ENCODE data around the gene ATG9B. TPM values are rescaled to one million over a fixed set of nuclear protein-coding genes. Genes with fewer than 3 reads are reported as not detected.
"Not testable (repeated sequence)": the region's sequence is repeated elsewhere in the genome, so short reads cannot be mapped to it uniquely, and the experiment has no call there.

The ATG9B gene
- total and polyA plus RNA-seq, 2 donors (not counting 1 experiment from before 2014, with no cell fraction given), result under 0.01 to 0.03 TPM

GRCh38 chr7:151043959-151044358 is 19.7 kb upstream of the ATG9B start:
- Histone ChIP-seq H3K9ac (ENCODE audit: insufficient read depth, low read length) (no peak overlapping the region), H3K9me3 (ENCODE audit: control insufficient read depth, insufficient read depth, low read depth, low read length) (no peaks in the 10 kb centered on the region), H3K27me3 (ENCODE audit: control insufficient read depth, insufficient read depth, low read length) (no peaks in the 10 kb centered on the region), H3K4me3 (replicated peaks in 1 of 4; ENCODE audit: control extremely low read depth in 1 of 4, insufficient read depth in 1 of 4, low read depth in 3 of 4, low read length in 4 of 4) (no peak overlapping the region), H2AFZ (ENCODE audit: low read length) (no peak overlapping the region), H3K27ac (ENCODE audit: insufficient read depth, low read length) (no peak overlapping the region), H3K4me1 (ENCODE audit: control insufficient read depth, extremely low read depth, insufficient read depth, low read length) (peaks cover 14% of the 10 kb centered on the region), H3K4me2 (ENCODE audit: extremely low read depth, insufficient read depth, low read length) (no peak overlapping the region), H3K36me3 (ENCODE audit: control insufficient read depth, insufficient read depth, low read length) (peaks cover 3% of the 10 kb centered on the region), H4K20me1 (ENCODE audit: control insufficient read depth, extremely low read depth, insufficient read depth, low read length) (no peaks in the 10 kb centered on the region), H3K79me2 (ENCODE audit: control insufficient read depth, insufficient read depth, low read length) (no peaks in the 10 kb centered on the region)
- TF ChIP-seq CTCF (conservative IDR thresholded peaks at IDR 0.05 in 1 of 2, IDR thresholded peaks at IDR 0.05 in 1 of 2; ENCODE audit: low read depth in 1 of 2, low read length in 2 of 2) (no peak), EZH2 (IDR thresholded peaks at IDR 0.05; ENCODE audit: low read length, missing control alignments) (no peak)
- DNase-seq (ENCODE audit: low read depth in 2 of 2), result no peak

GRCh38 chr7:151043449-151043848 is 19.2 kb upstream of the ATG9B start:
- not testable (repeated sequence) for H3K4me2 ChIP-seq (ENCODE audit: extremely low read depth, insufficient read depth, low read length); H3K4me3 ChIP-seq (replicated peaks in 1 of 4; ENCODE audit: control extremely low read depth in 1 of 4, insufficient read depth in 1 of 4, low read depth in 3 of 4, low read length in 4 of 4); DNase-seq (ENCODE audit: low read depth in 2 of 2); H3K27ac ChIP-seq (ENCODE audit: insufficient read depth, low read length); H3K9me3 ChIP-seq (ENCODE audit: control insufficient read depth, insufficient read depth, low read depth, low read length); H2AFZ ChIP-seq (ENCODE audit: low read length); H3K36me3 ChIP-seq (ENCODE audit: control insufficient read depth, insufficient read depth, low read length); H3K9ac ChIP-seq (ENCODE audit: insufficient read depth, low read length); H4K20me1 ChIP-seq (ENCODE audit: control insufficient read depth, extremely low read depth, insufficient read depth, low read length); H3K27me3 ChIP-seq (ENCODE audit: control insufficient read depth, insufficient read depth, low read length); H3K79me2 ChIP-seq (ENCODE audit: control insufficient read depth, insufficient read depth, low read length)
- peaks cover 19% of the 10 kb centered on the region for H3K4me1 ChIP-seq (ENCODE audit: control insufficient read depth, extremely low read depth, insufficient read depth, low read length)

GRCh38 chr7:151040616-151041375 is 16.5 kb upstream of the ATG9B start:
- no peak for DNase-seq (ENCODE audit: low read depth in 2 of 2)
- Histone ChIP-seq H3K4me3 (replicated peaks in 1 of 4; ENCODE audit: control extremely low read depth in 1 of 4, insufficient read depth in 1 of 4, low read depth in 3 of 4, low read length in 4 of 4) (no peak overlapping the region), H3K9ac (ENCODE audit: insufficient read depth, low read length) (no peak overlapping the region), H3K4me2 (ENCODE audit: extremely low read depth, insufficient read depth, low read length) (no peak overlapping the region), H3K36me3 (ENCODE audit: control insufficient read depth, insufficient read depth, low read length) (peaks cover 14% of the 10 kb centered on the region), H3K27ac (ENCODE audit: insufficient read depth, low read length) (no peak overlapping the region), H3K9me3 (ENCODE audit: control insufficient read depth, insufficient read depth, low read depth, low read length) (no peaks in the 10 kb centered on the region), H3K27me3 (ENCODE audit: control insufficient read depth, insufficient read depth, low read length) (no peaks in the 10 kb centered on the region), H4K20me1 (ENCODE audit: control insufficient read depth, extremely low read depth, insufficient read depth, low read length) (no peaks in the 10 kb centered on the region), H3K4me1 (ENCODE audit: control insufficient read depth, extremely low read depth, insufficient read depth, low read length) (peaks cover 20% of the 10 kb centered on the region), H3K79me2 (ENCODE audit: control insufficient read depth, insufficient read depth, low read length) (no peaks in the 10 kb centered on the region), H2AFZ (ENCODE audit: low read length) (no peak overlapping the region)
- no peak for TF ChIP-seq CTCF (conservative IDR thresholded peaks at IDR 0.05 in 1 of 2, IDR thresholded peaks at IDR 0.05 in 1 of 2; ENCODE audit: low read depth in 1 of 2, low read length in 2 of 2)

Measured in fibroblast of lung (primary cell).